GM20431 (cell line): Measurements from ENCODE around the gene SLC6A3.

Source experiments
- in situ Hi-C: fragments of 300-500 bp; cut with MseI, MboI; formaldehyde crosslinking; loops from one replicate; pipeline ENCODE4 v1.15.0; 2020; ENCODE audit warnings: low sequenced_read_pairs; ENCODE audit not compliant: unreplicated experiment

Gene SLC6A3

DNA sequence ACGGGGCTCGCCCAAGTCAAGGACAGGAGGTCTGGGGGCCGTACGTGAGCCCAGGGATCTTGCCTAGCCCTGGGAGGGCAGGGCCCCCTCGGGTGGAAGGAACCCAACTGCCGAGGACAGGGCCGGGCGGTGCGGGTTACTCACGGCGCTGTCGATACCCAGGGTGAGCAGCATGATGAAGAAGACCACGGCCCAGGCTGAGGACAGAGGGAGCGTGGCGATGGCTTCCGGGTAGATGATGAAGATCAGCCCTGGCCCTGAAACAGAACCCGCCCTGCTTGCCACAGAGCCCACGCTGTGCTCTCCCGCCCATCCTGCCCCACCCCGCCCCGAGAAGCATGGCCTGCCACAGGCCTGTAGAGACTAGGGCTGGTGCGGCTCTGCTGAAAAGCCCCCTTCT is 34.1 kb downstream of the SLC6A3 start:
- in situ Hi-C loops = no loop called here

DNA sequence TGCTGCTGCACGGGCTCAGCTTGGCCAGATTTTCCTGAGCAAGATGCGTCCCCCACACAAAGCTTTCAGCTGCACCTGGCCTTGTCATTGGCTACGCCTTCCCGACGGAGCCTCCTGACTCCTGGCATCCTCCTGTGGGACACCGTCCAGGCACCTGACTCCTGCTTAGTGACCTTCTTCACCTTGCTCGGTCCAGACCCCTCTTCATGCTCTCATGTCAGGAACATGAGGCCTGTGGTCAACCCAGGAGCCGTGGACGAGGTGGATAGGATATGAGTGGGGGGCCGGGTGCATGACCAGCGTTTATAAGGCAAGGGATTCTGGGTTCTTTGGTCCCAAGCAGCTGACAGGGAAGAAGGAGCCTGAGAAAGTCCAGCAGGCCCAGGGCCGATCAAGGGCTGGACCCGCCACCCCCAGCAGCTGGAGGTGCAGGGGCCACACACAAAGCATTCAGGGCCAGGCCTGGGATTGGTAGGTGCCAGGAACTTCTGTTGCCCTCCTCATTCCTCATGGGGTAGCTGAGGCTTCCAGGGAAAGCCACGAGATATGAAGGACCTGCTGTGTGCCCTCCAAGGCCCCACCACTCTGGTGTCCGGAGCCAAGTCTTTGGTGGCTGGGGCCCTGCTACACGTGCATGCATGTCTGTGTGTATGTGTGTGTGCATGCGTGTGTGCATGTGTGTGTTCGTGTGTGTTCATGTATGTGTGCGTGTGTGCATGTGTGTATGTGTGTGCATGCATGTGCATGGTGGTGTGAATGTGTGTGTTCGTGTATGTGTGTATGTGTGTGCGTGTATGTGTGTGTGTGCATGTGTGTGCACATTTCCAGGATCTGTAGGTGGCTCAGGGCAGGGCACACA is 34.9 kb downstream of the SLC6A3 start:
- in situ Hi-C loops = no loop called here

DNA sequence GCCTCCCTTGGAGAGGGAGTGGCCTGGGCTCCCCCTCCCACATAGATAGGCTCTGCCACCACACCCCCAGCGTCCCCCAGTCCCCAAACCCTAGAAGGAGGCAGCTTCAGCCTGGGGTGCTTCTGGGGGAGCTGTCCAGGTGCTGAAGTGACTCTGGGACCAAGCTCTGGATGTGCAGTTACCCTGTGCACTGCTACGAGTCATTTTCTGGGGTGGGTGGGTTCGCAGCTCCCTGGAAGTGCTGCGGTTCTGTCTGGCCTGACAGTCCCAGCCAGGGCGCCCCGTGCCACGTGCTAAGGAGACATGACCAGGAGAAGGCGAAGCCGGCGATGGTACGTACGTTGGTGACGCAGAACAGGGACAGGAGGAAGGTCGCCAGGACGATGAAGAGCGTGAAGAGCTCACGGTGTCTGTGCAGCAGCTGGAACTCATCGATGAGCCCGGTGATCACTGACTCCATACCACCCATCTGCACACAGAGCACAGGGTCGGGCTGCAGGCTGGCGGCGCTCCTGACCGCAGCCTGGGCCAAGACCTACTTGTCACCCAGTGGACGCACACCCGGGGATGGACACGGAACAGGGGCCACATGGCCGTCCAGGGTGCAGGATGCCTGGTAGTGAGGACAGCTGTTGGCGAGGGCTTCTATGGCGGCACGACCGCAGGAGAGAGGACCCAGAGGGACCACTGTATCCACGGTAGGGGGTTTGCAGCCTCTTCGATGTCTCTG is 35.7 kb downstream of the SLC6A3 start:
- in situ Hi-C loops = no loop called here

DNA sequence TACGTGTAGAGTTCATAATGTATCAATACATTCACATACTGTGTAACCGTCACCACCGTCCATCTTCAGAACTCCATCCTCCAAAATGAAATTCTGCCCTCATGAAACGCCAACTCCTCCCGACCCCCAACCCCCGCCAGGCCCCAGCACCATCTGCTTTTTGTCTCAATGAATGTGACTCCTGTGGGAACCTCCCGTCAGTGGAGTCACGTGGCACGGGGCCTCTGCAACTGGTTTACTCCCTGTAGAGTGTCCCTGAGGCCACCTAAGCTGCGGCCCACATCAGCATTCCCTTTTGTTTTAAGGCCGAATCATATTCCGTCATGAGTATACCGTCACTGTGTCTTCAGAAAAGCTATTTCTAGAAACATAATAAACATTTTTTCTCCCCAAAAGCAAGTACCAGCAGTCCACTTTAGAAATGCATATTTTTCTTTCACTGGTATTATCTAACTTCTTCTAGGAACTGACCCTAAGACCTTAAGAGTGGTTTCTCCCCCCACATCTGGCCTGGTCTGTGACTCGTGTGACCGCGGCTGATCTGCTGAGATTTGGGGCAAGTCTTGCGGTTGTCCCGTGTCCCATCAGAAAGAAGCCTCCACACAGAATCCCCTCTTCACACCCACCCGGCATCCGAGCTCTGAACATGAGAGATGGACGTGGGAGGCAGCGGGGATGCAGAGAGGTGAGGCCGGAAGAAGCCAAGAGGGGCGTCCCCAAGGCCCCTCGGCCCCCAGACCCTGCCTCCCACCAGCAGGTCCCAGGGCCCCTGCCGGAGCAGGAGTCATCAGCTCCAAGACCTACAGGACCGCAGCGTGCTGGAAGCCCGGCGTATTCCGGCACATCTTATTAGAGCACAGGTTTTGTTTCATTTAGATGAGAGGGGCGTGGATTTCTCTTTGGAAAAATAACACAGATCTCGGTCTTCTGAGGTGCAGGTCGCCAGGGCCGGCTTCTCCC is 38.3 kb downstream of the SLC6A3 start:
- in situ Hi-C loops = no loop called here

DNA sequence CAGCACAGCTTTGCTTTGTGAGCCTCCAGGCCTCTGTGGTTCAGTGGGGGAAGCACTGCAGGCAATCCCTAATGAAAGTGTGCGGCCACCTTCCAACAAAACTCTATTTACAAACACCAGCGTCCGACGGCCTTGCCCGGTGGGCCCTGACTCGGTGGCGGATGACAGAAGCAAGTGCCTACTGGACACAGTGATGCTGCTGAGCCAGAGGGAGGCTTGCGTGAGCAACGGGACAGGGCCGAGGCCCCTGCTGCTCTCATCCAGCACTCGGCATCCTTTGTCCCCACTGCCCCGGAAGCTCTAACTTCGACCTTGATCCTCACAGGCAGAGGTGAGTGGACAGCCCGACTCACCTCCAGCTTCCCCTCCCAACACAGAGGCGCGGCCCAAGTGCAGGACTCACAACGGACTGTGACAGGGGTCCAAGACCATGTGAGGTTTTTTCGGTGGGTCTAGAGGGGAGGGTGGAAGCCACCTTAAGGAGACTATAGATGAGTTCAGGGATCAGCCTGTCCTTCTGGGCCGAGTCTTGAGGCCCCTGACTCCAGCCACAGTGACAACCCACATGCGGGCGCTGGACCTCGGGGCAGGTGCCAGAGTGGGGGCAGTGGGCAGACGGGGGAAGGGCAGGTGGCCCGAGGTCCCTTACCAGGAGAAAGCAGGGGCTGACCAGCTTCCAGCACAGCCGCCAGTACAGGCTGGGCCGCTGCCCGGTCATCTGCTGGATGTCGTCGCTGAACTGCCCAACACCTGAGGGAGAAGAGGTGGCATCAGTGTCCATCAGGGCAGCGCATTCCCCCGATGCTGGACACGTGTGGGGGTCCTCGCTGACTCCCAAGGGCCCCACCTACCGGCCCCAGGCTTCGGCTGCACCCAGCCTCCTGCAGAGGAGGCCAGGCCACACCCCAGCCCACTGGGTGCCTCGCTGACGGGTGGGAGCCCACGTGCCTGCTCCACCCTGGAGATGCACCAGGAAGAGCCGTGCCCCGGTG is 39.4 kb downstream of the SLC6A3 start:
- in situ Hi-C loops = no loop called here

DNA sequence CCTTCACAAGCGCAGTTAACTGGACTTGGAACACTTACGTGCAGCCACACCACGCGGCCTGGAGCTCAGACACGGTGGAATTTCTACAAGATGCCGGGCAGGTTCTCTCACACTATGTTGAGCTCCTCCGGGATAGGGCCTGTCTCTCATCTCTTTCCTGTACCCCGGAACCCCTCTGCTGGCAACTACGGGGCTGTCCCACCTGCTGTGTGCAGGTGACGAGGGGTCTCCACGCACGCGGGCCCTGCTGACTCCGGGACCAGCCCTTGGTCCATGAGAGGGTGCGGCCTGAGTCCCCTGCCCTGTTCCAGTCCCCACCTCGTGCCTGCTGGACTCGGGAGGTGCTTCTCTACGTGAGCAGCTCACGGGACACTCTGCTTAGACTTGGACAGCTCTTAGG is 40.1 kb downstream of the SLC6A3 start:
- in situ Hi-C loops = no loop called here

DNA sequence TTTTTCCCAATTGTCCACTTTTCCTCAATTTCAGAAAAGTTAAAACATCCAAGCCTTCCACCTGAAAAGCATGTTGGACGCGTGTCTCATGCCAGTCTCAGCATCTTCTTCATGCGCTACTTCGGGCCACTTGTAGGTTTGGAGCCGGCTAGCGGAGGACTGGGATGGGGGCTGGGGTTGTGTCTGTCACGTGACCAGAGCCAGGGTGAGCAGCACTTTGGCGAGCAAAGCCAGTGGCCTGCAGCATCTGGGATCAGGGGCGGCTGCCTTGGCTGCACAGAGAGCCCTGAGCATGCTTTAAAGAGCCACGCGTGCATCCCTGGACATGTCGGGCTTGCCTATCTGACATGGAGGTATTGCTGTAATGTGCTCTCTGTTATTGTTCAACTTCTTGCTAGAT is 41.2 kb downstream of the SLC6A3 start:
- in situ Hi-C loops = no loop called here

DNA sequence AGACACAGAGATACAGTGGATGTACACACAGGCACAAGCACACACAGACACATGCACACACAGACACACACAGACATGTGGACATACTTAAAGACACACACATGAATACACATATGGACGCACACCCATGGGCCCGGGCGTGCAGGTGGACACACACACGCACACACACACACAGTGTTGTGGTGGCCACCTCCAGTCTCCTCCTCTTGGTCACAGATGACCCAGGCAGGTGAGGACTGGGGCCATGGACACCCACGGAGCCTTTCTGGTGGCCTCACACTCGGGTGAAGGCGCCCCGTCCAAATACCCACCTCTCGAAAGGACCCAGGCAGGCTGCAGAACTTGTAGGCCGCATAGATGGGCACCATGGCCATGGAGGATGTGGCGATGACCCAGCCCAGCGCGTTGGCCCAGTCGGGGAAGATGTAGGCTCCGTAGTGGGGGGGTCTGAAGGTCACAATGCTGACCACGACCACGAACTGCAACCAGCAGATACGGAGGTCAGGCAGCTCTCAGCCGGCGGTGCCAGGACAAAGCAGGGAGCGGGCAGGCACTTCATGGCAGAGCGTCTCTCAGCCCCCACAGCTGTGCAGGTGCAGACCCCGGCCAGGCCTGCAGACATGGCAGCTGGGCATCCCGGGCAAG is 42.5 kb downstream of the SLC6A3 start:
- in situ Hi-C loops = no loop called here

DNA sequence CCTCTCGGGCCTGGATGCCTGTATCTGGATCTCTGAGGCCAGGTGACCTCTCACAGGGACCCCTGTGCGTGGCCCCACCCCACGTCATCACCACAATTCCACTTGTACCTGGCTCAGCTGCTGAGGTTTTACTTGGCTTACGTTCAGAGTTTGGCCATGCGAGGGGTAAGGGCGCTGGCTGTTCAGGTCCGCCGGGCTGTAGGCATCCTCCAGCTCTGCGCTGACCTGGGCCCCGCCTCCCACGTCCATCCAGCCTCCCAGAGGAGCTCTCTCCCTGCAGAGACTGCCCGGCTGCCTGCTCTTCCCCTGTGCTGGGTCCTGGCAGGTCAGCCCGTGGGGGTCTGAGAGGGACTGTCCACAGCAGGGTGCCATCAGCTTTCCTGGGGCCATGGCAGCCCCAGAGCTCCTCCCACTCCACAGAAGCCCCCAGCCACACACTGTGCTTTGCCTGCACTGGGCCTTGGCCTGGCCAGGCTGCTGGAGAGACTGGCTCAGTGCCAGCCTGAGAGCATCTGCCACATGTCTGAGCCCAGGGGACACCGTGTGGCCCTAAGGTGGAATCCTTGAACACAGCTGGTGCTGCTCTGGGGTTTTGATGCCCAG is 43.6 kb downstream of the SLC6A3 start:
- in situ Hi-C loops = no loop called here

DNA sequence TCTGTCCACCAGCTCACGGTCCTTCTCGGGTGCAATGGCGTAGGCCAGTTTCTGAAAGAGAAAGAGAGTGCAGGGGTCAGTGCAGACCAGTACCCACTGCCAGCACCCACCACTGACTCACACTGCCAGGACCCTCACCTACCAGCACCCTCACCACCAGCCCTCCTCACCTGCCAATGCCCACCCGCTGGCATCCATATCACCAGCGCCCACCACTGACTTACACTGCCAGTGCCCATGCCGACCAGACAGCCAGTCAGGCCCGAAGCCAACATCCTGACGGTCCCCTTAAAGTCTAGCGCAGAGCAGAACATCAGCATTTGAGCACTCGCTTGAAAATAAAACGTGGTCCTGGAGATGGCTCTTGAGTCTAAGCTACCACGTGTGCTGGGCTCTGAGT is 44.3 kb downstream of the SLC6A3 start:
- in situ Hi-C loops = no loop called here

DNA sequence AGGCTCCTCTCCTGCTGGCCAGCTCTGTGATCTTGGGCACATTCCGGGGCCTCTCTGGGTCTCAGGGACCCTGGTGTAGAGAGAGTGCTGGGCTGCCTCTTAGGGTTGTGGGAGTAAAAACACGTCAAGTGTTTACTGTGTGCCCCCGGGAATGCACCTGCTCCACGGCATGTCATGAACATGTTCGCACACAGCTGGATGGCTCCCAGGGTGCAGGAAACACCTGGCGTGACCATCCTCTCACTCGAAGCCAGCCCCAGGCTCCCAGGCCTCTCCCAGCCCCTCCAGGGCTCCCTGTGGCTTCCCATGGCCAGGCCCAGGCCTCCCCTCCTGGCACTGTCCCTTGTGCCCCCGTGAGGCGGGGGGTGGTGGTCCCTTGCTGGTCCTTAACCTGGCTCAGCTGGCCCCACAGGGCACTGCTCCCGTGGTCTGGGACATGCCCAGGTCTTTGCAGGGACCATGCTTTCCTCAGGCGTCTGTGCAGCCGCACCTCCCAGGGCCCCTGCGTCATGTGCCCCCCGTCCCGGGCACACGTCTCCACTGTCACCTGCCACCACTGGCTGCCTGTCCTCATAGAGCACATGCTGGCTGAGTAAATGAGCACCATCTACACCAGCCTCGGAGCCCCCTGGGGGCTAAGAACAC is 44.9 kb downstream of the SLC6A3 start:
- in situ Hi-C loops = no loop called here

DNA sequence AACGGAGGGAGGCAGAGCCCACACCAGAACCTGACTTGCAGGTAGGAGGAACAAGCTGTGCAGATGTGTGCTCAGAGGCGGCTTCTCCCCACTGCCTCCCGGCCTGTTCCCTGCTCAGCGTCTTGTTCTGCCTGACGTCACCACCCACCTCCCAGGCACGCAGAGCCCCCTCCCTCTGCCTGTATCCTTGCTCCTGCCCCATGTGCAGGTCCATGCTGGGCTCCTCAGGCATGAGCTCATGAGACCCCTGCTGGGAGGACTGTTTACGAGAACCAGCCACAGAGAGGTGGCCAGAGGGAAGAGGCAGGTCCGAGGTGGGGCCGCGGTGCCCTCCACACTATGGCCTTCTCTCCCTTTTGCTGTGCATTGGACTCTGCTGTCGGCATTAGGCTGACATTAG is 45.5 kb downstream of the SLC6A3 start:
- in situ Hi-C loops = no loop called here

DNA sequence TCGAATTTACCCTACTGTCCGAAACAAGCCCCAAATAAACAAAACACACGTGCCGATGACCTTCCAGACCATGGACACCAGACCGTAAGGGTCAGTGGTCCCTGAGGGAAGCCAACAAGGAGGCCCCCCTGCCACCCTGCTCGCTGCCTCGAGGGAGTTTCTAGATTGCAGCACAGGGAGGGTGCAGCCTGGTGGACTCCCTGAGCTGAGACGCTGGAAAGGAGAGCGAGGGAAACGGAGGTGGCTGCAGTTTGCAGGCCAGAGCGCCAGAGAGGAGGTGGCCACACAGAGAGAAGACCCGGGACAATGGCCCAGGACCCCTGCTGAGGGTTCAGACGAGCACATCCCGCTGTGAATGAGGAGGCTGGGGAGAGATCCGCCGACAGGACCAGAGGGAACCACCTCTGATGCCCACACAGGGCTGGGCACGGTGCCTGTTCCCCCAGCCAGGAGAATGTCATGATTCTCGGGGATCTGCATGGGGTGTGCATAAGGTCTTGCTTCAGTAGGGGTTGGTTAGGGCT is 48.9 kb downstream of the SLC6A3 start:
- in situ Hi-C loops = no loop called here

DNA sequence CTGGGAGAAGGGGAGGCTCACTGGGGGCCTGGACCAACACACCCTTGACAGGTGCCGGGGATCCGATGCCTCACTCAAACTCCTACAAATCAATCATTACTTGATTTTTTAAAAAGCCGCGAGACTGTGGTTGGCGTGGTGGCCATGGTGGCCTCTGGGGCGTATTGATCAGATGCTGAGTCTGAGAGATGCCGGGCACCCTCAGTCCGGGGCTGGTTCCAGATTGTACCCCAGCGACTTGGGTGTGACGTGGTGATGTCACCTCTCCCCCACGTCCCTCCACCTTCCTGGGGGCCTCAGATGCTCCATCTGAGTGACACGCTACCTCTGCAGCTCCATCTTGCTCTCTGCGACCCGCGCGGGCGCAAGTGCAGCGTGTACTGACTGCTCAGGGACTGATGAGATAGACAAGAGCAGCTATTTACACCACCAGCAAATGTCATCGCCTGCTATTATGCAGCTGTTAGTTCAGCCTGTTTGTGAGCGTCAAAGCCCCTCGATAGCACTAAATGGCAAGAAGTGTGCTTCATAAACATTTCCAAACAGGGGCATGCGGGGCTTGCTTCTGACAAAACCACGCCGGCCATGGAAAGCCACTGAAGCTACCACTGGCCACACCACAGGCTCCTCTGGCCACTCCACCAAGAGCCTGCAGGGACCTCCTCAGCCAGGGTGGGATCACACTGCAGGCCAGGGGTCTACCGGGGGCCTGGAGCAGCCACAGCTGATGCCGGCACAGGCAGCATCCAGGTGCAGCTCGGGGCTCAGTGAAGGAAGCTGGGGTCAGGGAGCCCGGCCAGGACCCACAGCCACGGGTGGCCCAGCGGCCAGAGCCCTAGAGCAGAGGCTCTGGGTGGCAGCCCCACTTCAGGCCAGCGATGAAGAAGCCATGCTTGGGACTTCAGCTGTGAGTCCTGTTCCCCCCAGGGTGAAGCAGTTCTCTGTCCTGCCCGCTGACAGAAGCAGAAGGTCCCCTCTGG is 50.1 kb downstream of the SLC6A3 start:
- in situ Hi-C loops = no loop called here

DNA sequence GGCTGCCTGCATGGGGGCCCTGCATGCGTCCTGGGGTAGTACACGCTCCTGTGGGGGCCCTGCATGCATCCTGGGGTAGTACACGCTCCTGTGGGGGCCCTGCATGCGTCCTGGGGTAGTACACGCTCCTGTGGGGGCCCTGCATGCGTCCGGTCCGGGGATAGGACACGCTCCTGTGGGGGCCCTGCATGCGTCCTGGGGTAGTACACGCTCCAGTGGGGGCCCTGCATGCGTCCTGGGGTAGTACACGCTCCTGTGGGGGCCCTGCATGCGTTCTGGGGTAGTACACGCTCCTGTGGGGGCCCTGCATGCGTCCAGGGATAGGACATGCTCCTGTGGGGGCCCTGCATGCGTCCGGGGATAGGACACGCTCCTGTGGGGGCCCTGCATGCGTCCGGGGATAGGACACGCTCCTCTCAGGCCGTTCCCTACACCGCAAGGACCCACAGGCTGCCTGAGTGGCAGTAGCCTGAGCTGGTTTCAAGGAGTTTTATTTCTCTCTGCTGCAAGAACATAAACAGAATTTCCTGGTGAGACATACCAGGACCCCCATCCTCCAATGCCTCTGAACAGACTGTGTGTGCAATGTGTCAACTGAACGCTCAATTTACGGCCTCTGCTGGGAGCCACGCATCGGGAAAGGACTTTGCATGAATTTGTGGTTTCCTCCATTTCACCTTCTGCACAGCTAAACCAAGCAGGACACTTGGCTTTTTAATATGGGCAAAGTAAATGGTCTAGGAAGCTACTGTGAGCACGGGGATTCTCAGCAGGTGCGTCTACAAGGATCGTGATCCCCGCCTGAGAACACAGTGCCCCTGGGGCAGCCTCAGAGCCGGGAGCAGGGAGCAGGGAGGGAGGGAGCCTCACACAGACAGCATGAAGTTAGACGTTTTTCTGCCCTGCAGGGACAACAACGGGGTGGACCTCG is 51.4 kb downstream of the SLC6A3 start:
- in situ Hi-C loops = no loop called here
